GM12872 (cell line): ENCODE measurements around the gene GPATCH2.

Experiments
- TF ChIP-seq, protein P1 (sequence below): IDR thresholded peaks from 3 replicates; pipeline ENCODE4 v1.5.1; 2011; ENCODE audit warnings: low read depth, mild to moderate bottlenecking, low read length, moderate library complexity; ENCODE audit not compliant: insufficient read depth

Gene GPATCH2

DNA sequence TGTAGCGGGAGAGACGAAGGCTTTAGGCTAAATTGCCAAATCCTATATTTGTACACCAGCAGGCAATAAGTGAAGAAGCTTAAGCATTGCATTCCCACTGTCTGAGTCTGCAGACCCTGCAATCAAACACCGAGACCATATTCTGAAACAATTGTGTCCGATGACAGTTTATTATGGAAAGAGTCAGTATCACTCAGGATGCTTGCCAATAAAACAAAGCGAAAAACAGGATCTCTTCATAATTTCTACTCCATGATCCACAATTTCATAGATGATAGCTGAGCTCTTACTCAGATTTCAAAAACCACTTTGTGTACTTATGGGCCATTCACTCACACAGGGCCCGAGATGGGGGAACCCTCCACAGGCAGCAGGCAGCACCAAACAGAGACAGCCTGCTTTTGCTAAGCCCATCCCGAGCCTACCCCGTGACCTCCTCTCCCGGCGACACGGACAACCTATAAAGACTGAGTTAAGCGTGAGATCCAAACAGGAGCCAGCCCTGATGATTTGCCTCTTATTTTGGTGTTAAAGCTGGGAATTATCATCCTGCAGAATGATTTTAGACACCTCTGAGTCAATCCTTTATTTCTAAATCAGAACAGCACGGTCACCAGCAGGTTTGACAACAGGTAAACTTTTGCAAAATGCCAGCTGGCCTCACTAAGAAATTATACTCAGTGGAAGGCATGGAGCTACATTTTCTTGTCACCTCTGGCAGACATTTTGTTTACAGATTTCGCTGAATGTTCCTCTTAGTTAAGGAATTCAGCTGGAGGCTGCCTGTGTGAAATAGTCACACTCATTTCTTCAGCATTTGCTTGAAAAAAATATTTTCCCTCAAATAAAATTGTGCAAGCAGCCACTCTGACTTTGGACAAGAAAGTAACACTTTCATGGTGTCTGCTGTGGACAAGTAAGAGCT, 212.4 kb downstream of the GPATCH2 start:
- TF ChIP-seq, protein P1, sequence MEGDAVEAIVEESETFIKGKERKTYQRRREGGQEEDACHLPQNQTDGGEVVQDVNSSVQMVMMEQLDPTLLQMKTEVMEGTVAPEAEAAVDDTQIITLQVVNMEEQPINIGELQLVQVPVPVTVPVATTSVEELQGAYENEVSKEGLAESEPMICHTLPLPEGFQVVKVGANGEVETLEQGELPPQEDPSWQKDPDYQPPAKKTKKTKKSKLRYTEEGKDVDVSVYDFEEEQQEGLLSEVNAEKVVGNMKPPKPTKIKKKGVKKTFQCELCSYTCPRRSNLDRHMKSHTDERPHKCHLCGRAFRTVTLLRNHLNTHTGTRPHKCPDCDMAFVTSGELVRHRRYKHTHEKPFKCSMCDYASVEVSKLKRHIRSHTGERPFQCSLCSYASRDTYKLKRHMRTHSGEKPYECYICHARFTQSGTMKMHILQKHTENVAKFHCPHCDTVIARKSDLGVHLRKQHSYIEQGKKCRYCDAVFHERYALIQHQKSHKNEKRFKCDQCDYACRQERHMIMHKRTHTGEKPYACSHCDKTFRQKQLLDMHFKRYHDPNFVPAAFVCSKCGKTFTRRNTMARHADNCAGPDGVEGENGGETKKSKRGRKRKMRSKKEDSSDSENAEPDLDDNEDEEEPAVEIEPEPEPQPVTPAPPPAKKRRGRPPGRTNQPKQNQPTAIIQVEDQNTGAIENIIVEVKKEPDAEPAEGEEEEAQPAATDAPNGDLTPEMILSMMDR: no peak

DNA sequence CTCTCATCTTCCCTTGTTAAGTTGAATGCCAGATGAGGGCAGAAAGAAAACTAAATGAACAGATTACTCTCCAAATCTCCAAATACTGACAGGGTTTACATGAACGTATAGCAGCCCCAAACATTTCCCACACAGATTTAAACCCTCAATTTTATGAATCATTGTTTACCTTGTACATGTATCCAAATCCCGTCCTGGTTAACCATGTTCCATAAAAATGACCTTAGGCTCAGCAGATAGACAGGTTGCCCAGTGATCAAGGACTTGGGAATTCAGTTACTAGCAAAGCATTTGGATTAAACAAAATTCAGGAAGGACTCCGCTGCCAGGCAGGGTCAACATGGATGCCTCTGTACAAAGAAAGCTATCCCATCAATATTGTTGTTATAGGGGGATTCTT, 213.5 kb downstream of the GPATCH2 start:
- TF ChIP-seq, protein P1: no peak

DNA sequence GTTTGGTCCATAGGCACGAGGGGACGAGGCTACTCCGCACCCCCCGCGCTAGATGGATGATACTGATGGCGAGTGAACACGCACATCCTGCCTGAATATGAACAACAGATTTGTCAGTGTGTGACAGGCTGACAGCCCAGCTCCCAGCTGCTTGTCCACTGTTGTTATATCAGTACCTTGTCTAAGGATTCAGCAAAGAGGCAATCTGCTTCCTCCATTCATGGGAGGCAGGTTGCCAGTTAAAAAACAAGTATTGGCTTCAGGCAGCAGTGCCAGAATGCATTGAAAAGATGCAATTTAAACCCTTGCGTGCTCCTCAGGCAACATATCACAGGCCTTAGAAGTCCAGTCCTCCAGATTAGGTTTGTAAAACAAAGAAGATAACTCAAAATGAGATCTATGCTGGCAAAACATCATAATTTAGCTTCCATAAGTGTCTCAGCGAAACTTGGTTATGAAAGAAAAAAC, 223.3 kb downstream of the GPATCH2 start:
- TF ChIP-seq, protein P1: no peak

DNA sequence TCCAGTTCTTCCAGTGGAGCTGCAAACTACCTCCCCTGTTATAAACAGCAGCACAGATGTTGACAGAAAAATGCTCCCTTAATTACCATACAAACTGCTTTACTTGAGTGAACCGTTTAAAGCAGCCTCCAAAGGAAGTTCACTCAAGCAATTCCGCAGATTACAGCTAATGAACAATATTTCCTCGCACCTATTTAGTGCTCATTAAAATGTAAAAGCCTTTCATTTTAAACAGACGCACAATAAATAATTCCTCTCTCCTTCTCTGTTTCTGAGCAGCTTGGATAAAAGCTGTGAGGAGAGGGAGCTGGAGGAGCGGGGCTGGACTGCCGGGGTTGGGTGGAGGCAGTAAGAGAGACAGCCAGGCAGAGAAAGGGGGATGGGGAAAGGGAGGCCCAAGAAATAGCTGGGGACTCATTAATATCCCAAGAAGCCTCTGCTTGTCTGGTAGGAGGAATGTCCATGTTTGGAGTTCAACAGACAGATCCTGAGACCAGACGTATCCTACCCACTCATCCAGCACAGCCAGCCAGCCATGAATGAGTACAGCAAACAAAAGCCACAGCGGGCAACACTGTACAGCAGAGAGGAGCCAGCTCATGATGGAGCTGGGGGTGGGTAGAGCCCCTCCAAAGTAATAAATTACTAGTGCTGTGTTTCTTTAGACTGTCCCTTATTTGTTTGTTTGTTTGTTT, 227.7 kb downstream of the GPATCH2 start:
- TF ChIP-seq, protein P1: no peak

DNA sequence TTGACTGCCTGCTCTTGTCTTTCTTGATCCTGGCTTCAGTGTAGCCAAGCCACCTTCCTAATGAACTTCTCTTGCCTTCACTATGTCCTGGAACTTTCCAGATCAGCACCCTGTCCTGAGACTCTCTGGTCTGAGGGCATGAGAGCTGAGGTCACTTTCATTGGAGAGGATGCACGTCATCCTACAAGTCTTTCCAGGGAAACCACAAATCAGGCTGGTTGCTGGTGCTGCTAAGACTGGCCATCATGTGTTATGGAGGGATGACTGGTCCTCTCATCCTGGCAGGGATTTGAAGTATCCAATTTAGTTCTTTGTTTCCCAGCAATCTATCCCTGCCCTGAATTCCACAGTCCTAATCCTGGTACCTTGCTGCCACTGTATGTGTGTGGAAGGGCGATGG, 228.6 kb downstream of the GPATCH2 start:
- TF ChIP-seq, protein P1: no peak

DNA sequence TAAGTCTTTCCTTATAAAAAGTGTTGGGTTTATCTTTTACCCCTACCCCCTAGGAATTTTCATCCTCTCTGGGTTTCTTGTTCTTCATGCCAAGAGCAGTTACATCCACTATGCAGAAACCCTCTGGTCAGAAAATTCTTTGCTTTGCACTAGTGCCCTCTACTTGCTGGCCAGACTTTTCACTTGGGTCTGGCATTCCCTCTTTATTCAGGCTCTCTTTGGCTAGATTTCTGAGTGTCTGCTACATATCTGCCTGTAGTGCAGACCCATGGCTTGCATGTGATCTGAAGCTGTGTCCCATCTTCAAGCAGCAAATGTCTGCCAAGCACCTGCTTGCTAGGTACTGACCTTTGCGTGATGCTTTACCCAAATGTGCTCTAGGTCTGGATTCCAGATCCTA, 237.0 kb downstream of the GPATCH2 start:
- TF ChIP-seq, protein P1: no peak

DNA sequence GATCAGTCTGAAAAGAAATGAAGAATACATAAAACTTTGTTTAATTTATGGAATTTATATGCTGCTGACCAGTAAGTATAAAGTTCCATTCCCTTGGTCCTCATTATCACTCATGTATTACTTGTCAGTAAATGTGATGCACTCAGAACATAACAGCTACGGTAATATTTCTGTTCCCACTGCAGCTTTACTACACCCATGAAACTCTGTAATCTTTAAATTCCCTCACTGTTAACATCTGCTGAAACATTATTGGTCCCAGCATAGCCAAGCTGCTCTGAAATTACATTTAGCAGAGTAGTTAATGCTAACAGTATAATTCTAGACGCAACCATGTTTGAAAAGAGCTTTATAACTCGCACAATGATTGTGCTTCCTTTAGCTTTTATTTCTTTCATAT, 238.4 kb downstream of the GPATCH2 start:
- TF ChIP-seq, protein P1: no peak
